GM20000 (cell line): Measurements from ENCODE around the gene SIGLEC14.
A peak's percentile ranks its signal among the peaks of the same experiment; 100 is the strongest.

Experiments used
- DNase-seq: peaks from one replicate; pipeline ENCODE4 v3.0.0; 2012; ENCODE audit warnings: low spot score
- CTCF ChIP-seq: IDR thresholded peaks from 2 replicates; pipeline ENCODE4 v1.5.1; 2012; ENCODE audit warnings: mild to moderate bottlenecking, control low read depth; ENCODE audit errors: extremely low read depth, missing control alignments

SIGLEC14 gene

DNA sequence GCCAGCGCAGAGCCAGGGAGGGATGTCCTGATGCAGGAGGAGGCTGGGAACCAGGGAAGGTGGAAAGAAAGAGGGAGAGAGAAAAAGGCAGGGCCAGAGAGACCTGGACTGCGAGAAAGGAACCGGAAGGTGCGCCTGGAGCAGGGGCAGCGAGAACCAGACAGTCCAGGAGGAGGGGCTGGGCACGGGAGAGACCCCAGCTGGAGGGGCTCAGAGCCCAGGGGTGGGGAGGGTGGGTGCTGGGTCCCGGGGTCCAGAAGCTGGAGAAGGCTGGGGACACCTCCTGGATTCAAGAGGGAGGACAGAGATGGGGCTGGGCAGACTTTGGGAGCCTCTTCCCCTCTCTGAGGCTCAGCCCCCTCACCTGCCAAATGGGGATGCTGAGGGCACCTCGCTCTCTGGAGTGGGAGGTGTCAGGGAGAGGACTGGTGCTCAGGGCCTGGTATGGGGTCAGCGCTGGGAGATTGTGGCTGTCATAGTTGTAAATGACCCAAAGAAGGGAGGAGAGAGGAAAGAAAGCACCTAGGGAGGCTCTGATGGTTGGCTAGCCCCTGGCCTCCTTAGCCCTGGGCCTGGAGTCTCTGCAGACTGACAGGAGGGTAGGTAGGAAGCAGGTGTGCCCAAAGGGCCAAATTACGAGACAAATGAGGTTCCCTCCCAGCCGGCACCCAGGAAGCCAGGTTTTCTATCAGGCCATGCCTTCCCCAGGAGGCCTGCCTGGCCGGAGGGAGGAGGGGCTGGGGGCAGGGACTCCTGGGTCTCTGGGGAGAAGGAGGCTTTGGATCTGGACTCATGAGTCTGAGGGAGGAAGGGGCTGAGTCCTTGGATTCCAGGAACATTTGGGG is 45.2 kb upstream of the SIGLEC14 start:
- TF ChIP-seq CTCF = no peak
- peak; percentile 15 for DNase-seq

GRCh38 chr19:51691074-51691583 is 44.5 kb upstream of the SIGLEC14 start:
- no peak for TF ChIP-seq CTCF
- DNase-seq = peak; percentile 7

DNA sequence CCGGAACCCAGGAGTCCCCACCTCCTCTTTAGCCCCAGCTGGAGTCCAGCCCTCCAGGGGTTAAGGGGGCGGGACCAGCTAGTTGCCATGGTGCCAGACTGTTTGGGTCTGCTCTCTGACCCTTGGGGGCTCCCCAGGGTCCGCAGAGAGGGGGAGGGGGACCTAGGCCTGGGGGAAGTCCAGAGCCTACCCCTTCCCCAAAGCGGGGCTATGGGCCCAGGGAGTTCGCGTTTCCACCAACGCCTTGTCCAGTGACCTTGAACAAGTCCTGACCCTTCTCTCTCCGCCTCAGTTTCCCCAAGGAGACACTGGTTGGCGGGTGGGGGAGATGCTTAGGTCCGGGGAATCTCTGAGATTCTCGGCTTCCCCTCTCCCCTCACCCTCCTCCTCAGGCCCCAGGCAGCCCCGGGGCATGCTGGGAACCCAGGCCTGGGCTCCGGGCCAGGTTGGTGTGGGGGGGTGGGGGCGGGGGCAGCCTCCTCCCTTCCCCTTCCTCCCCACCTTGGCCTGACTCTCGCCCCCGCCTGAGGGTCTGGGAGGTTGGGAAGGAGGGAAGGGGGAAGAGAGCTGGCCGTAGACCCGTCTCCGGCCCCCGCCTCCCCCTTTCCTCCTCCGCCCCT is 43.9 kb upstream of the SIGLEC14 start:
- no peak for TF ChIP-seq CTCF
- DNase-seq = peak; percentile 83

GRCh38 chr19:51689751-51690453 is 43.3 kb upstream of the SIGLEC14 start:
- peak; percentile 45 for DNase-seq
- no peak for TF ChIP-seq CTCF

DNA sequence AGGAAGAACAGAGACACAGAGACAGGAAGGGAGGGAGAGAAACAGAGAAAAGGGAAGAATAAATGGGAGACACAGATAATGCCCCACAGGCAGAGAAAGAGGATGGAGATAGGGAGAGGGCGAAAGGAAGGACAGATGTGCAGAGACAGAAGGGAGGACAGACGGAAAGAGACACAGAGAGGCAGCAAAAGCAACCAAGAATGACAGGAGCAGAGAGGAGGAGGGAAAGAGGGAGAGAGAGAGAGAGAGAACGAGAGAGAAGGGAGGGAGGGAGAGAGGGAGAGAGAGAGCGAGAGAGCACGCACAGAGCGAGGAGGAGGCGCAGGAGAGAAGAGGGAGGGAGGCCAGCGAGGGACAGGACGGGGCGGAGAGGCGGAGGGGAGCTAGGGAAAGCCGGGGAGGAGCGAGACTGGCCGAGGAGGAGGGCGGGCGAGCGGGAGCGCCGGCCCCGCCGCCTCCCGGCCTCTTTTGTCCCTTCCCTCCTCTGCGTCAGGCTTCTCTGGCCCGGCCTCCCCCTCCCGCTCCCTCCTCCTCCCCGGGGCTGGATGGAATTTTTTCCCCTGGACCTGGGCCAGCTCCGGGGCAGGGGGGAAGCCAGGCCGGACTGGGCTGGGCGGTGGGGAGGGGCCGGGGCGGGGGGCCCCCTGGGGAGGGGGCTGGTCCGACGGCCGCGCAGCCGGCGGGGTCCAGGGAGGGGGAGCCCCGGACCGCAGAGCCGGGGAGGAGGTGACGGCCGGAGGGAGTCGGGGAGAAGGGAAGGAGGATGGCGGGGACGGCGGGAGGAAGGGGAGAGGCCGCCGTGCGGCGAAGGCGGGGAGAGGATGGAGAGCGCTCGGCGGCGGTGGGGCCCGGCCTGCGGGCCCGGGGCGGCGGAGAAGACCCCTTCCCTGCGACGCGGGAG is 42.3 kb upstream of the SIGLEC14 start:
- TF ChIP-seq CTCF = no peak
- peak; percentile 49 for DNase-seq

GRCh38 chr19:51687791-51688670 is 41.4 kb upstream of the SIGLEC14 start:
- no peak for TF ChIP-seq CTCF
- DNase-seq = no peak
